ENCODE data around the gene GPRIN2.

The GPRIN2 gene

DNA sequence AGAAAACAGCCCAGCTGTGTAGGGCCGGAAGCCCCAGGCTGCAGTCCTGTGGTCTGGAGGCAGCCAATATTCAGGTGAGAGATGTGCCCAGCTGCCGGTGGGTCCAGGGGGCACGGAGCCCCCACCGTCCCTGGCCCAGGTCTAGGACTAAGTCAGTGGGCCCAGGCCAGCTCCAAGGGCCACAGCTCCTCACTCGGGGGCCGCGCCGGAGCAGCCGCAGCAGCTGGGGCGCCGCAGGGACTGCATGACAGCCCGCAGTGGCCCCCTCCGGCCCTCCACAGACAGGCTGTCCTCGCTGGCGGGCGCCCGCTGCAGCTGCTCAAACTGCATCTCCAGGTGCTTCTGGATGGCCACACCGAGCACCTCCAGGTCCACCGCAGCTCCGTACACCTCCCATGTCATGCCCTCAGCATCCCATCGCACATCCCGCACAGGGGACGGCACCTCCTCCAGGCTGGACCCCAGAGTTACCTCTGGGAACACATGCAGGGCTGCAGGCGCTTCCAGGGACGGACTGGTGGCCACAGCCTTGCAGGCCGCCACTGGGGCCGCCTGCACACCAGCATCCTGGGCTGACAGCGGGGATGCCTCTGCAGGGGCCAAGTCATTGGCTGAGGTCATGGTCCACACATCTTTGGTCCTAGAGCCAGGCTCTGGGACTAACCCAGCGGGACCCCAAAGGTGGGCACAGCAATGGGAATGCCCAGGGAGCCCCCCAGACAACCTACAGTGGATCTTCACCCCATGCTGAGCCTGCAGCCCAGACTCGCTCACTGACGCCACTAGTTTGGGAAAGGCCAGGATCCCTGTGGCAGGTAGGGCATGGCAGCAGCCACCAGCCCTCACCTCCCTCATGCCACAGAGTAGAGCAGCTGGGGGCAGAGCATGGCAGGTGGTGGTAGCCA is 7.0 kb downstream of the GPRIN2 start:
- no peak for DNase-seq (ENCODE audit: low read depth in 2 of 2)

- no peak for DNase-seq (ENCODE audit: low read depth in 2 of 2)
Observed at GRCh38 chr10:46548498-46549090, 7.9 kb downstream of the GPRIN2 start.

- DNase-seq (ENCODE audit: low read depth in 2 of 2): no peak
Observed at GRCh38 chr10:46547541-46548497, 8.6 kb downstream of the GPRIN2 start.

DNA sequence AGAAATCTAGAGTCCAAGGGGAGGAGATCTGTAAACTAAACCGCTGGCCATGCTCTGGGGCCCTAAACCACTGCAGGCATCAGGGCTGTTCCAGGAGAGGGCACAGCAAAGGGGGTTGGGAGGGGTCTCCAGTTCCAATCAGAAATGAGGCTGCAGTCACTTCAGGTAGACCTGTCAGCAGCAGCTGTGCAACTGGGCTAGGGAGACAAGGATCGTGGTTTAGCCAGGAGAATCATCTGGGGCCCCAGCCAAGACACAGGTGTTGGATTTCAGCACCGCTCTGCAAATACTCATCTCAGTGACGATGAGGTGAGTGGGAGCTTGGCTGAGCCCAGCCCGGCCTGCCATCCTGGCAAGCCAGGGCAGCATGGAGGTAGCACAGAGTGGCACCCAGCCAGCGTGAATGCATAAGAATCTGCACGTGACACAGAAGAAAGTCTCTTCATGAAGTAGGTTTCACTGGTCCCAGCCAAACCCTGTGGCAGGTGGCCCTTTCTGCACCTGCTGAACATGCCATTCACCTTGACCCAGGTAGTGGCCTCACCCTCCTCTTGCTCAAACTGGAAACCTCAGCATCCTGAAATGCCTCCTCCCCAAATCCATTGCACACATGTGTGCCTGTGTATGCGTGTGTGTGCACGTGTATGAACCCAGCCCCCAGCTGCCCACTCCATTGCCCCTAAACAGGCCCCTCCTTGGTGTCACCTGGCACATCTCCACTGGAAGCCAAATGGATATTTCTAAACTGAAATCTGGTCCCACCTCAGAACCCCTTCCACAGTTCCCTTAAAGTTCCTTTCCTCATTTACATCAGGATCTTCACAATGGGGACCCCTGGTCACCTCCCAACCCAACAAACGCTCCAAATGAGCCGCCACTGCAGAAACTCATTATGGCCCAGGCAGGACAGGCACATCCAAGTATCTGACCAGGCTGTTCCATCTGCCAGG is 9.6 kb downstream of the GPRIN2 start:
- DNase-seq (ENCODE audit: low read depth in 2 of 2): no peak

DNA sequence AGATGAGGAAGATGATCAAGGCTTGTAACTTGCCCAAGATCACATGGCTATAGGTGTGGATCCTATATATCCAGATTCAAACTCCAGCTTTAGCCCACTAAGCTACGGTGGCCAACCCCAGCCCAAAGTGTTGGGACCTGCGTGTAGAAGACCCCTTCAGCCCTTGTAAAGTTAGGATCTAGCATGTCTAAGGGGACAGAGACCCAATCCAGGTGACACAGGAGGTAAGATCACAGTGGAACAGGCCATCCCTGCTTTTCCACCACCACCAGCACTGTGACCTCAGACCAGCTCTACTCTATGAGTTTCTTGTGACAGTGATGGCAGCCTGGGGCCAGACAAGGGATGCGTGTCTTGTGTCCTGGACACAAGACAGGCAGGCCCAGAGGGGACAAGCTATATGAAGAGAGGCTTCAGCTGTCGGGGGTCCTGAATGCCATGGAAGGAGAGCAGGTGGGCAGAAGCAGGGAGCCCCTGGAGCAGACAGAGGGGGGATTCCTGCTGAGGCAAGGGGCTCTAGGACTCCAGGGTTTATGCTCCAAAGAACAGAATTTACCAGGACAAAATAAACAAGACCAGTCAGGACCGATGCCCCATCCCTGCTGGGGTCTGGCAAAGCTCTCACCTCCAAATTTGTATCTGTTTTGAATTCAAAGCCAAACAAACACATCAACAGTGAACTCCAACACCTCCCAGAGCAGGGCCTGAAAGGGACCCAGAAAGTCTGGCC is 10.4 kb downstream of the GPRIN2 start:
- no peak for DNase-seq (ENCODE audit: low read depth in 2 of 2)

- DNase-seq (ENCODE audit: low read depth in 2 of 2): no peak
Observed at GRCh38 chr10:46544989-46545791, 11.3 kb downstream of the GPRIN2 start.

- DNase-seq (ENCODE audit: low read depth in 2 of 2): no peak
Observed at GRCh38 chr10:46543466-46544377, 12.7 kb downstream of the GPRIN2 start.

DNA sequence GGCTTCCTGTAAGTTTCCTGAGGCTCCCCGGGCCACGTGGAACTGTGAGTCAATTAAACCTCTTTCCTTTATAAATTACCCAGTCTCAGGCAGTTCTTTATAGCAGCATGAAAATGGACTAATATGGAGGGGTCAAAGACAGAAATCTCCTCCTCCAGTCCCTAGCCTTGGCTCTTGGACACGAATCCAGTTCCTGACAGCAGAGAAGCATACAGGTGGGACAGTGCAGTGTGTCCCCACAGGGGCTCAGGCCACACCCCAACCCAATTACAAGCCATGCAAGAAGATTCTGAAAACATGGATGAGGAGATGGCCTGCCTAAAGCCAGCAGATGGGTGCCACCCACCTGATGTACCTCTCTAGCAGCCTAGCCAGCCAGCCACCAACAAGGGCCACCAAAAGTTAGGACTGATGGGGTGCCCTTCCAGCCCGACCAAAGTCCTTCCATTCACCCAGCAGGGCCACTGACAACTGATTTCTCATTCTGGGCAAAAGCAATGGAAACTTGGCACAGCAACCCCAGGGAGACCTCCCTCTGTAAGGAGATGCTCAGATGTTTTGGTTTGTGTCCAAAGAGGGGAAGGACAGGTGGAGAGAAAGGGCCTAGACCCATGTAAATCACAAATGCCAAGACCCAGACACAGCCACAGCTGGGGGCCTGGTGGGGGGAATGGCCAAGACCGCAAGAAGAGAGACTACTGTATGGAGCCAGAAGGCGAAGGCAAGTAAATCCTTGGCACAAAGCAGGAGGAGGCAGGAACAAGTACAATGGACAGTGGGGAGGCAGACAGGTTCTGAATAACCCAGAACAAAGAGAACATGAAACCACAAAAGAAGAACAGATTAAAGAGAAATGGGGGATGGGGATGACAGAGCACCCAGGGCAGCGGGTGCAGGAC is 13.6 kb downstream of the GPRIN2 start:
- no peak for DNase-seq (ENCODE audit: low read depth in 2 of 2)

GRCh38 chr10:46541735-46542566 is 14.5 kb downstream of the GPRIN2 start:
- DNase-seq (ENCODE audit: low read depth in 2 of 2): no peak

DNA sequence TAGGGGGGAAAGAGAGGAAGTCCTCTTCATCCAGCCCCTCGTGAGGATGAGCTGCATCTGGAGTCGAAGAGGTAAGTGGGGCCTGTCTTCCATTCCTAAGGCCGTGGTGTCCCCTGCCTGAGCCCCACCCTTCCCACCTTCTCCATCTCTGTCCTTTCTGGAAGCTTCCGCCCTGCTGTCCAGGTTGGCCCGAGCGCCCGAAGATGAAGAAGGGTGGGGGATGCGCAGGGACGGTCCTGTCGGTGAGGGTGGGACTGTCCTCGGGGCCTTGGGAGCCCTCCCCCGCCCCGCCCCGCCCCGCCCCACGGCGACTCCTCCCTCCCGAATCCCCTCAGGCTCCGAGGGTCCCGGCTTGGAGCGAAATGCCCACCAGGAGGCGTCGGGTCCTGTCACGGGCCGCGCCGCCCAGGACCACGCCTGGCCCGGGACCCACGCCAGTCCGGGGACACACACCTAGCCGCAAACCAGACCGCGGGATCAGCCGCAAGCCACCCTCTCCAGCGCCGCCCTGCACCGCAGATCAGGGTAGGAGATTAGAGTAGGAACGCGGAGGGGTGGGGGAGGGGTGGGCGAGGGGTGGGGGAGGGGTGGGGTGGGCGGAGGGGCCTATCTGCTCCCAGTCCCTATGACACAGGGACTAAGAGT is 15.3 kb downstream of the GPRIN2 start:
- DNase-seq (ENCODE audit: low read depth in 2 of 2): no peak

GRCh38 chr10:46540412-46541016 is 15.9 kb downstream of the GPRIN2 start:
- DNase-seq (ENCODE audit: low read depth in 2 of 2): no peak

- DNase-seq (ENCODE audit: low read depth in 2 of 2): no peak
Observed at GRCh38 chr10:46539596-46540411, 16.7 kb downstream of the GPRIN2 start.

GRCh38 chr10:46538717-46539426 is 17.6 kb downstream of the GPRIN2 start:
- DNase-seq (ENCODE audit: low read depth in 2 of 2): no peak

DNA sequence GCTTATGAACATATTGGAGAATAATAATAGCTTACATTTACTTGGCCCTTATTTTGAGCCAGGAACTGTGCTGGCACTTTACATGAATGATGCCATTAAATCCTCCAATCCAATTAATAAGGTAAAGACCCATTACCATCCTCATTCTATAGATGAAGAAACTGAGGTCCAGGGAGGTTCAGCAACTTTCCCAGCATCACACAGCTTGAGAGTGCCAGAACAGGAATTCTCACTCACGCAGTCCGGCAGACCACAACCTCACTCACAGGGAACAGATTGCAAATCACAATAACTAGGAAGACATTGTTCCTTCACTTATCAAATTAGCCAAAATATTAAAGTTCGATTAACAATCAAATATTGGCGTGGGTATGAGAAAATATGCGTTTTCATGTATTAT is 18.3 kb downstream of the GPRIN2 start:
- no peak for DNase-seq (ENCODE audit: low read depth in 2 of 2)

Data from activated CD4-positive, alpha-beta T cell treated with anti-CD3 and anti-CD28 coated beads for 24 hours (primary cell).